WERI-Rb-1 (cell line): ENCODE data around the gene XPO5.

Experiments
- DNase-seq: peaks from one replicate; pipeline ENCODE4 v3.0.0-alpha.2; 2020
- H3K27ac ChIP-seq: fragments of 250-450 bp; sonication (Bioruptor Pico); 2 replicates; pipeline ENCODE4 v1.5.1; 2020; ENCODE audit warnings: mild to moderate bottlenecking, moderate library complexity
- H3K27me3 ChIP-seq: fragments of 250-450 bp; sonication (Bioruptor Pico); 2 replicates; pipeline ENCODE4 v1.5.1; 2021; ENCODE audit warnings: mild to moderate bottlenecking, low read depth, moderate library complexity; ENCODE audit not compliant: insufficient read depth, severe bottlenecking
- H3K36me3 ChIP-seq: fragments of 250-450 bp; sonication (Bioruptor Pico); 2 replicates; pipeline ENCODE4 v1.5.1; 2020; ENCODE audit warnings: mild to moderate bottlenecking, moderate library complexity
- H3K4me3 ChIP-seq: 2 replicates; pipeline ENCODE4 v1.5.1; 2011; ENCODE audit warnings: low read depth, mild to moderate bottlenecking, control low read depth, low read length
- H3K9me3 ChIP-seq: fragments of 250-450 bp; sonication (Bioruptor Pico); 2 replicates; pipeline ENCODE4 v1.5.1; 2021; ENCODE audit warnings: mild to moderate bottlenecking, moderate library complexity; ENCODE audit not compliant: severe bottlenecking
- CTCF ChIP-seq: IDR thresholded peaks from 2 replicates; pipeline ENCODE4 v1.5.1; 2011; ENCODE audit warnings: low read depth, mild to moderate bottlenecking, control low read depth, inconsistent platforms, low read length

Gene XPO5

DNA sequence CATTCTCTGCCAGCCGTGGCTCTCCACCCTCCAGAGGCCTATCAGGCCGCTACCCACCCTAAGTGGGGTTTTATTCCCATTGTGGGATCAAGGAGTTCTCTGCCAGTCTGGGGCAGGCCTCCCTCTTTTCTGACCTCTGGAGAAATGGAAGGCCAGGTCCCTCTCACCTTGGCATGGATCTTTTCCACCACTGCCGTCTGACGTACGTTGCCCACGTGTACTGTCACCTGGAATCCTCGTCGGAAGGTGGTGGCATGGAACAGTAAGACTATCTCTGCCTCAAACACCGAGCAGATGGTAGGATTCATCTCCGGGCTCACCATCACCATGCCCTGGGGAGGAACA is 46.0 kb upstream of the XPO5 start:
- no peaks in the 10 kb centered on the region for H3K9me3 ChIP-seq
- H3K27me3 ChIP-seq = no peaks in the 10 kb centered on the region
- no peak overlapping the region for H3K27ac ChIP-seq
- DNase-seq = no peak
- H3K4me3 ChIP-seq = no peak overlapping the region
- TF ChIP-seq CTCF = no peak
- H3K36me3 ChIP-seq = peaks cover 90% of the 10 kb centered on the region

GRCh38 chr6:43621078-43621835 is 45.4 kb upstream of the XPO5 start:
- peaks cover 92% of the 10 kb centered on the region for H3K36me3 ChIP-seq

GRCh38 chr6:43616725-43617472 is 41.1 kb upstream of the XPO5 start:
- H3K27ac ChIP-seq = no peak overlapping the region; the same call in 1 of the 2 replicates
- peaks cover 90% of the 10 kb centered on the region for H3K36me3 ChIP-seq
- H3K27me3 ChIP-seq = no peaks in the 10 kb centered on the region
- no peak for DNase-seq
- no peak for TF ChIP-seq CTCF
- no peak overlapping the region for H3K4me3 ChIP-seq
- no peaks in the 10 kb centered on the region for H3K9me3 ChIP-seq

More at GRCh38 chr6:43621078-43621835, 45.4 kb upstream of the XPO5 start:
- Histone ChIP-seq H3K27ac (no peak overlapping the region), H3K9me3 (no peaks in the 10 kb centered on the region), H3K4me3 (no peak overlapping the region), H3K27me3 (no peaks in the 10 kb centered on the region)
- DNase-seq = no peak
- TF ChIP-seq CTCF = no peak

GRCh38 chr6:43614396-43614730 is 38.5 kb upstream of the XPO5 start:
- peaks cover 90% of the 10 kb centered on the region for H3K36me3 ChIP-seq

GRCh38 chr6:43613721-43614395 is 38.0 kb upstream of the XPO5 start:
- TF ChIP-seq CTCF = no peak
- no peaks in the 10 kb centered on the region for H3K9me3 ChIP-seq
- peaks cover 92% of the 10 kb centered on the region for H3K36me3 ChIP-seq
- no peak overlapping the region for H3K27ac ChIP-seq
- no peak for DNase-seq
- no peak overlapping the region for H3K4me3 ChIP-seq
- H3K27me3 ChIP-seq = no peaks in the 10 kb centered on the region

More at GRCh38 chr6:43614396-43614730, 38.5 kb upstream of the XPO5 start:
- no peak for DNase-seq
- Histone ChIP-seq H3K9me3 (no peaks in the 10 kb centered on the region), H3K27ac (no peak overlapping the region), H3K4me3 (no peak overlapping the region), H3K27me3 (no peaks in the 10 kb centered on the region)
- no peak for TF ChIP-seq CTCF
